ENCODE results near the gene TAGAP.

TAGAP gene, protein sequence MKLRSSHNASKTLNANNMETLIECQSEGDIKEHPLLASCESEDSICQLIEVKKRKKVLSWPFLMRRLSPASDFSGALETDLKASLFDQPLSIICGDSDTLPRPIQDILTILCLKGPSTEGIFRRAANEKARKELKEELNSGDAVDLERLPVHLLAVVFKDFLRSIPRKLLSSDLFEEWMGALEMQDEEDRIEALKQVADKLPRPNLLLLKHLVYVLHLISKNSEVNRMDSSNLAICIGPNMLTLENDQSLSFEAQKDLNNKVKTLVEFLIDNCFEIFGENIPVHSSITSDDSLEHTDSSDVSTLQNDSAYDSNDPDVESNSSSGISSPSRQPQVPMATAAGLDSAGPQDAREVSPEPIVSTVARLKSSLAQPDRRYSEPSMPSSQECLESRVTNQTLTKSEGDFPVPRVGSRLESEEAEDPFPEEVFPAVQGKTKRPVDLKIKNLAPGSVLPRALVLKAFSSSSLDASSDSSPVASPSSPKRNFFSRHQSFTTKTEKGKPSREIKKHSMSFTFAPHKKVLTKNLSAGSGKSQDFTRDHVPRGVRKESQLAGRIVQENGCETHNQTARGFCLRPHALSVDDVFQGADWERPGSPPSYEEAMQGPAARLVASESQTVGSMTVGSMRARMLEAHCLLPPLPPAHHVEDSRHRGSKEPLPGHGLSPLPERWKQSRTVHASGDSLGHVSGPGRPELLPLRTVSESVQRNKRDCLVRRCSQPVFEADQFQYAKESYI

GRCh38 chr6:159044899-159045727 is at the start of gene TAGAP:
TAGAP (minus strand) TSS chr6:159044991; CDS start chr6:159044146, 845 bp downstream.
- Histone ChIP-seq H3K27me3 (ENCODE audit: low read depth, low read length) (no peaks in the 10 kb centered on the region), H3K9me3 (ENCODE audit: control insufficient read depth in 1 of 2, low read length in 2 of 2) (no peaks in the 10 kb centered on the region), H3K27ac (ENCODE audit: low read length) (peak within 1 kb of the TSS; percentile 78), H3K4me1 (ENCODE audit: control insufficient read depth in 1 of 2, insufficient read depth in 2 of 2, low read length in 2 of 2) (no peaks in the 10 kb centered on the region), H3K4me3 (ENCODE audit: low read depth in 1 of 2, low read length in 2 of 2) (peak within 1 kb of the TSS; percentile 44 to 66), H3K36me3 (ENCODE audit: control insufficient read depth in 1 of 2, insufficient read depth in 2 of 2, low read length in 2 of 2) (peaks cover 0 to 6% of the 10 kb centered on the region in 2 donors)

- H3K27ac ChIP-seq (ENCODE audit: low read length) = no peak overlapping the region
- H3K9me3 ChIP-seq (ENCODE audit: control insufficient read depth in 1 of 2, low read length in 2 of 2) = no peaks in the 10 kb centered on the region
- H3K36me3 ChIP-seq (ENCODE audit: control insufficient read depth in 1 of 2, insufficient read depth in 2 of 2, low read length in 2 of 2) = no peaks in the 10 kb centered on the region
Observed at GRCh38 chr6:159093609-159094443, 49.0 kb upstream of the TAGAP start.

GRCh38 chr6:159092631-159093030 is 47.8 kb upstream of the TAGAP start:
- no peaks in the 10 kb centered on the region for H3K27me3 ChIP-seq (ENCODE audit: low read depth, low read length)
- H3K4me1 ChIP-seq (ENCODE audit: control insufficient read depth in 1 of 2, insufficient read depth in 2 of 2, low read length in 2 of 2) = no peaks in the 10 kb centered on the region
- no peak overlapping the region for H3K27ac ChIP-seq (ENCODE audit: low read length)
- H3K4me3 ChIP-seq (ENCODE audit: low read depth in 1 of 2, low read length in 2 of 2) = no peak overlapping the region
- H3K9me3 ChIP-seq (ENCODE audit: control insufficient read depth in 1 of 2, low read length in 2 of 2) = no peaks in the 10 kb centered on the region
- no peaks in the 10 kb centered on the region for H3K36me3 ChIP-seq (ENCODE audit: control insufficient read depth in 1 of 2, insufficient read depth in 2 of 2, low read length in 2 of 2)

More at GRCh38 chr6:159093609-159094443, 49.0 kb upstream of the TAGAP start:
- no peaks in the 10 kb centered on the region for H3K27me3 ChIP-seq (ENCODE audit: low read depth, low read length)
- no peaks in the 10 kb centered on the region for H3K4me1 ChIP-seq (ENCODE audit: control insufficient read depth in 1 of 2, insufficient read depth in 2 of 2, low read length in 2 of 2)
- H3K4me3 ChIP-seq (ENCODE audit: low read depth in 1 of 2, low read length in 2 of 2) = no peak overlapping the region

DNA sequence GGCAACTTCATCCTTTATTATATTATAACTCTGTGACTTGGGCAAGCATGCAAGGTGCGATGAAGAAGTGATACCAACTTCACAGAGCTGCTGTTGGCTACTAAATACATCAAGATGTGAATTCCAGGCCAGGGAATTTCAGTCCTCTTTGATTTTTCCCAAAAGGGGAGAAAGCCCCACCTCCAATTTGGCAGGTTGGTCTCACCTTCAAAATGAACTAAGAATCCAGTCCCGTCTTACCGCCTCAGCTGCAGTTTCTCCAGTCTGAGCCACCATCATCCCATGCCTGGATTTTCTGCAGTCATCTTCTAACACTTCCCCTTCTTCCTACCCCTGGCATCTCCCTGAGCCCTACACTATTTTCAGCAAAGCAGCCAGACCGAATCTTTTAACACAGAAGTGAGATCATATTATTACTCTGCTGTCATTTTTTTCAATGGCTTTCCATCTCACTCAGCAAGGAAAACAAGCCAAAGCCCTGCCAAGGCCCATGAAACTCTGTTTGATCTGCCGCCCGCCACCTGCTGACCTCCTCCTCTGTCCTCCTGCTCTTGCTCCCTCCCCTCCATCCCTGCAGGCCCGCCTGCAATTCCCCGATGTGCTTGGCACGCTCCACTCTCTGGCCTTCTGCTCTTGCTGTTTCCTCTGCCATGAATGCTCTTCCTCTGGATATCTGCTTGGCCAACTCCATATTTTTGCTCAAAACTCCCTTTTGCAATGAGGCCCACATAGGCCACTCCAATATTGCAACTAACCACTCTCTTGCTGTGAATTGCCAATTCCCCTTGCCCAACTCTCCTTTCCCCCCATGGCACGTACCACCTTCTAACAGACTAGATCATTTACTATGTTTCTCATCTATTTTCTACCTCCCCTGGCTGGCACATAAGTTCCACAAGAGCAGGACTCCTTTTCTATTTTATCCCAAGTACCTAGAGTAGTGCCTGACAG is 46.0 kb upstream of the TAGAP start:
- H3K36me3 ChIP-seq (ENCODE audit: control insufficient read depth in 1 of 2, insufficient read depth in 2 of 2, low read length in 2 of 2) = no peaks in the 10 kb centered on the region
- no peak overlapping the region for H3K27ac ChIP-seq (ENCODE audit: low read length)
- H3K4me3 ChIP-seq (ENCODE audit: low read depth in 1 of 2, low read length in 2 of 2) = no peak overlapping the region
- H3K27me3 ChIP-seq (ENCODE audit: low read depth, low read length) = no peaks in the 10 kb centered on the region
- no peaks in the 10 kb centered on the region for H3K9me3 ChIP-seq (ENCODE audit: control insufficient read depth in 1 of 2, low read length in 2 of 2)
- H3K4me1 ChIP-seq (ENCODE audit: control insufficient read depth in 1 of 2, insufficient read depth in 2 of 2, low read length in 2 of 2) = no peaks in the 10 kb centered on the region

DNA sequence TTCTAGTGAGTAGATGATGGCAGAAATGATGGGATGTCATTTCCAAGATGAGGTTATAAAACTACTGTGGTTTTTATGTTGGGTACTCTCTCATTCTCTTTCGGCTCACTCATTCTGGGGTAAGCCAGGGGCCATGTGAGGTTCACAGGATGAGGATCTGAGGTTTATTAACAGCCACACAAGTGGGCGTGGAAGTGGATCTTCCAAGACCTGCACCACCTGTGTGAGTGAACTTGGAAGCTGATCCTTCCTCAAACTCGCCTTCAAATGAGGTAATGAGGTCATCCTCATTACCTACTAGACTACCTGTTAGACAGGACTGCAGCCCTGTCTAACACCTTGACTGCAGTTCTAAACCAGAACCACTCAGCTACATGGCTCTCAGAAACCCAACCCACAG is 45.1 kb upstream of the TAGAP start:
- Histone ChIP-seq H3K9me3 (ENCODE audit: control insufficient read depth in 1 of 2, low read length in 2 of 2) (no peaks in the 10 kb centered on the region), H3K27me3 (ENCODE audit: low read depth, low read length) (no peaks in the 10 kb centered on the region), H3K36me3 (ENCODE audit: control insufficient read depth in 1 of 2, insufficient read depth in 2 of 2, low read length in 2 of 2) (no peaks in the 10 kb centered on the region), H3K4me3 (ENCODE audit: low read depth in 1 of 2, low read length in 2 of 2) (no peak overlapping the region), H3K27ac (ENCODE audit: low read length) (no peak overlapping the region), H3K4me1 (ENCODE audit: control insufficient read depth in 1 of 2, insufficient read depth in 2 of 2, low read length in 2 of 2) (no peaks in the 10 kb centered on the region)

GRCh38 chr6:159089443-159089842 is 44.7 kb upstream of the TAGAP start:
- Histone ChIP-seq H3K27ac (ENCODE audit: low read length) (no peak overlapping the region), H3K27me3 (ENCODE audit: low read depth, low read length) (no peaks in the 10 kb centered on the region), H3K4me1 (ENCODE audit: control insufficient read depth in 1 of 2, insufficient read depth in 2 of 2, low read length in 2 of 2) (no peaks in the 10 kb centered on the region), H3K4me3 (ENCODE audit: low read depth in 1 of 2, low read length in 2 of 2) (no peak overlapping the region), H3K36me3 (ENCODE audit: control insufficient read depth in 1 of 2, insufficient read depth in 2 of 2, low read length in 2 of 2) (no peaks in the 10 kb centered on the region), H3K9me3 (ENCODE audit: control insufficient read depth in 1 of 2, low read length in 2 of 2) (no peaks in the 10 kb centered on the region)

- Histone ChIP-seq H3K27me3 (ENCODE audit: low read depth, low read length) (no peaks in the 10 kb centered on the region), H3K9me3 (ENCODE audit: control insufficient read depth in 1 of 2, low read length in 2 of 2) (no peaks in the 10 kb centered on the region), H3K27ac (ENCODE audit: low read length) (no peak overlapping the region), H3K4me1 (ENCODE audit: control insufficient read depth in 1 of 2, insufficient read depth in 2 of 2, low read length in 2 of 2) (no peaks in the 10 kb centered on the region), H3K36me3 (ENCODE audit: control insufficient read depth in 1 of 2, insufficient read depth in 2 of 2, low read length in 2 of 2) (no peaks in the 10 kb centered on the region), H3K4me3 (ENCODE audit: low read depth in 1 of 2, low read length in 2 of 2) (no peak overlapping the region)
Observed at GRCh38 chr6:159086033-159086618, 41.3 kb upstream of the TAGAP start.

- Histone ChIP-seq H3K27ac (ENCODE audit: low read length) (no peak overlapping the region), H3K4me3 (ENCODE audit: low read depth in 1 of 2, low read length in 2 of 2) (no peak overlapping the region), H3K4me1 (ENCODE audit: control insufficient read depth in 1 of 2, insufficient read depth in 2 of 2, low read length in 2 of 2) (no peaks in the 10 kb centered on the region), H3K27me3 (ENCODE audit: low read depth, low read length) (no peaks in the 10 kb centered on the region), H3K36me3 (ENCODE audit: control insufficient read depth in 1 of 2, insufficient read depth in 2 of 2, low read length in 2 of 2) (no peaks in the 10 kb centered on the region), H3K9me3 (ENCODE audit: control insufficient read depth in 1 of 2, low read length in 2 of 2) (no peaks in the 10 kb centered on the region)
Observed at GRCh38 chr6:159085396-159085895, 40.7 kb upstream of the TAGAP start.

DNA sequence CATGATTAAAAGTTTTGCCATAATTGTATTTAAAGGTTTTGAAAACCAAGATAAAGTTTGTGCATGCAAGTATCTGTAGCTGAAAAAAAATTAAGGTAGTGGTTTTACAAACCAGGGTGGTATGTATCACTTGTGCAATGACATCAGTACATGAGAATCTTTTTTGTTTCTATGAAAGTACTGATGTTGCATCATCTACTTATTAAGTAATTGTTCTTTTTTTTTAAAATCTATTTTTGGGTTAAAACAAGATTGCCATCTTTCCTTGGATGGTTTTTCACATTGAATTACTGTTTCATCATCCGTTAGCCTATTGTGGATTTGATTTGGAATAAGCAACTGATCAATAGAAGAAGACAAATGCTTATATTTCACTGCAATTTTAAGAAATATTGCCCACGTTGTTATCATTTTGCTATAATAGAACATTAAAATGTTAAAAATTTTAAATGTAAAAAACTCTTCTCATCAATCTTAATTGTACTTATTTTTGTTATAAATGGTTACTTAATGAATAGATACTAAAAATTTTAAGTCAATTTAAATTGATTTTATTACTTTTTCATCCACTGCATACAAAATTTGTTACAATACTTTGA is 39.8 kb upstream of the TAGAP start:
- H3K9me3 ChIP-seq (ENCODE audit: control insufficient read depth in 1 of 2, low read length in 2 of 2) = no peaks in the 10 kb centered on the region

More for the DNA sequence above, 39.8 kb upstream of the TAGAP start:
- Histone ChIP-seq H3K4me3 (ENCODE audit: low read depth in 1 of 2, low read length in 2 of 2) (no peak overlapping the region), H3K4me1 (ENCODE audit: control insufficient read depth in 1 of 2, insufficient read depth in 2 of 2, low read length in 2 of 2) (no peaks in the 10 kb centered on the region), H3K27me3 (ENCODE audit: low read depth, low read length) (no peaks in the 10 kb centered on the region), H3K27ac (ENCODE audit: low read length) (no peak overlapping the region), H3K36me3 (ENCODE audit: control insufficient read depth in 1 of 2, insufficient read depth in 2 of 2, low read length in 2 of 2) (no peaks in the 10 kb centered on the region)

Measured in muscle layer of duodenum (tissue), 2 donors.